LNCaP clone FGC (cell line): Measurements from ENCODE around the gene SORBS1.

Experiments used
- DNase-seq: peaks from one replicate; pipeline ENCODE4 v3.0.0-alpha.2; 2011; ENCODE audit warnings: low read depth
- H3K4me3 ChIP-seq: 2 replicates; pipeline ENCODE4 v1.5.1; 2011; ENCODE audit warnings: mild to moderate bottlenecking, low read depth, low read length, control low read depth
- TF ChIP-seq, protein P1 (sequence below): IDR thresholded peaks from 2 replicates; pipeline ENCODE4 v1.5.1; 2012; ENCODE audit warnings: mild to moderate bottlenecking; ENCODE audit not compliant: control insufficient read depth, insufficient read depth; ENCODE audit errors: extremely low read depth

SORBS1 gene

DNA sequence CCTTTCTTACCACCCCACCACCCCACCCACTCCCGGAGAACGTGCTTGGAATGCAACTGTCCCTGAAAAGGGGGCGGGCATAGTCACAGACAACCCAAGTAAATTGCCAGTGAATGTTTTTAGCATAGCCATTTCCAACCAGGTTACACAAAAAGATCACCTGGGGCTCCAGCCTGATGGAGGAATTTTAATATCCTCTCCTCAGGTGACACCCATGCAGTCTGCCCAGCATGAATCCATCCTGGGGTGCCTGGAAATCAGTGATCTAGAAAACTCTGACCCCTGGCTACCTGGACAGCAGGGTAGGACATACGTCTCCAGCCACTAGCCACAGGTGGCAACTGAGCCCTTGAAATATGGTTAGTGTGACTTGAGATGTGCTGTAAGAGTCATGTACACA, 61.1 kb downstream of the SORBS1 start:
- TF ChIP-seq, protein P1, sequence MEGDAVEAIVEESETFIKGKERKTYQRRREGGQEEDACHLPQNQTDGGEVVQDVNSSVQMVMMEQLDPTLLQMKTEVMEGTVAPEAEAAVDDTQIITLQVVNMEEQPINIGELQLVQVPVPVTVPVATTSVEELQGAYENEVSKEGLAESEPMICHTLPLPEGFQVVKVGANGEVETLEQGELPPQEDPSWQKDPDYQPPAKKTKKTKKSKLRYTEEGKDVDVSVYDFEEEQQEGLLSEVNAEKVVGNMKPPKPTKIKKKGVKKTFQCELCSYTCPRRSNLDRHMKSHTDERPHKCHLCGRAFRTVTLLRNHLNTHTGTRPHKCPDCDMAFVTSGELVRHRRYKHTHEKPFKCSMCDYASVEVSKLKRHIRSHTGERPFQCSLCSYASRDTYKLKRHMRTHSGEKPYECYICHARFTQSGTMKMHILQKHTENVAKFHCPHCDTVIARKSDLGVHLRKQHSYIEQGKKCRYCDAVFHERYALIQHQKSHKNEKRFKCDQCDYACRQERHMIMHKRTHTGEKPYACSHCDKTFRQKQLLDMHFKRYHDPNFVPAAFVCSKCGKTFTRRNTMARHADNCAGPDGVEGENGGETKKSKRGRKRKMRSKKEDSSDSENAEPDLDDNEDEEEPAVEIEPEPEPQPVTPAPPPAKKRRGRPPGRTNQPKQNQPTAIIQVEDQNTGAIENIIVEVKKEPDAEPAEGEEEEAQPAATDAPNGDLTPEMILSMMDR, result no peak
- no peak for DNase-seq
- H3K4me3 ChIP-seq, result no peak overlapping the region

DNA sequence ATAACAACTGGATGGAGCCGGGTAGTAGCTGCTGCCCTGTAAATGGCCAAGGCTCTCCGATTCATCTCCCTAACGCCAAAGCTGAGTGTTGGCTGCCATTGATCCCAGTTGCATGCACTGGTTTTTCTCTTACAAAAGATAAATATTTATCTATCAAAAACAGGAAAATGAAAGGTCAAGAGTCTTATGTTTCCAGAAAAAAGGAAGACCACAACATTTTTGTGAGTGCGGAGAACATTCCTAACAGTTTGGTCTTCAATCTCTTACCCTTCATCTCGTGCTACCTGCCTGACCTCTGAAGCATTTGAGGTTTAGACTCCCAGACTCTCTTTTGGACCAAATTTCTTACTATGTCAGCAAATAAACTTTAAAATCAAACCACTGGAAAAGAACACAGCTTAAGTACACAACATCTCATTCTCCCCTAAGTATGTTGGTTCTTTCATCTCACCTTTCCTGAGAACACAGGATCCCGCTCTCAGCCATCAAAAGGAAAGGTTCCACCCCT, 61.6 kb downstream of the SORBS1 start:
- no peak overlapping the region for H3K4me3 ChIP-seq
- no peak for DNase-seq
- TF ChIP-seq, protein P1, result no peak

DNA sequence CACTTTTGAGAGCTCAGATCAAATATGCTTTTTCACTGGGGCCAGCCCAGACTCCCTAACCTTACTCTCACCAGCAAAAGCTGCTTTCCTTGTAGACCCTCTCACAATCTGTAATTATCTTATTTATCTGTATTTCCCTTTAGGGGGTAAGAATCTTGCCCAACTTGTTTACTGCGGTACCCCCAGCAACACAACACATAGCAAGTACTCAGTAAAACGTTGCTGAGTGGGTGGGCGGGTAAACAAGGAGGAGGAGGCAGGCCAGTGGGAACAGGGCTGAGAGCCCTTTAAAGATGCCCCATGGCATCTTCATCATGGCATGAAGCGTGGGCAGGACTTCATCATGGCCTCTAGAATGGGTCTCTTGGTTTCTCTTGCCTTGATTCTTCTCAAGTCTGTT, 64.2 kb downstream of the SORBS1 start:
- H3K4me3 ChIP-seq, result no peak overlapping the region
- DNase-seq, result no peak
- TF ChIP-seq, protein P1, result no peak

DNA sequence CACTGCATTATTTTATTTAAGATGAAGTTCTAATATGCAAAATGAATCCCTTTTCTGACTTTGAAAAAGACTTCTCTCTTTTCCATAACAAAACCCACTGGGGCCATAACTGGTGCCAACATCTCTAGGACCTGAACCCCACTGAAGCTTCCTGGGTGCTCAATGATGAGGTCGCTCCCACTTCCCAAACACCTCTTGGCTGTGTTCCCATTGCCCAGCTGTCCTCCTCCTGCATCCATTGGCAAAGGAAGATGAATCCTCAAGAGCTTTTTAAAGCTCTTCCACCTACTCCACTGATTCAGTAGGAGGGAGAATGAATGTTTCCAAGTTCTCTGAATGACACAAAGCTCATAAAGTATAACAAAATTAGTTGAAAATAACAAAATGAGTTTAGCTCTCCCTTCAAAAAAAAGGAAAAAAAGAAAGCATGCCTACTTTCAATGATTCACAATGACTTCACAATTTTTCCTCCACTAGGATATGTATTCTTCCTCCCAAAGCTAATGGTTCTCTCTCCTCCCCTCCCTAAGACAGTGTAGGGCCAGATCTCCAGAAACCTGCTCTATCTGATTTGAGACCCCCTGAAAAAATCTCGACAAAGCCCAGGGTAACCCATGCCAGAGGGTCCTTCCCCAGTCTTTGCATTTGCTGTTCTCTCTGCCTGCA, 64.8 kb downstream of the SORBS1 start:
- no peak overlapping the region for H3K4me3 ChIP-seq
- TF ChIP-seq, protein P1, result no peak
- DNase-seq, result no peak

DNA sequence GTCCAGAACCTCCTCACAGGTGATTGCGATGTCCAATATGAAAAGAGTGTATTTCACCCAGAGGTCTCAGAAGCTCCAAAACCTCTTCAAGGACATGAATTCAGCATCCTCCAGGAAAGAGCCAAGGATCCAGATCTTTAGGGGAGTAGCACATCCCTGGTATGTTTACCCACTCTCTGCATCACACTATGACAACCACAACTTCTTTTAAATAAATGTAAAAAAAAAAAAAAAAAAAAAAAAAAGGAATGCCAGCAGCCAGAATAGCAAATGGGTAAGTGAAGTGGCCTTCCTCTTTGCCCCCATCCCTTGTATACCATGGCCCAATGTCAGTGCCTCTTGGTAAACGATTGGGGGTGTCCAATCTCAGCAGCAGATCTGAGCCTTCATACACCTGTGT, 67.3 kb downstream of the SORBS1 start:
- DNase-seq, result no peak
- H3K4me3 ChIP-seq, result no peak overlapping the region
- TF ChIP-seq, protein P1, result no peak

DNA sequence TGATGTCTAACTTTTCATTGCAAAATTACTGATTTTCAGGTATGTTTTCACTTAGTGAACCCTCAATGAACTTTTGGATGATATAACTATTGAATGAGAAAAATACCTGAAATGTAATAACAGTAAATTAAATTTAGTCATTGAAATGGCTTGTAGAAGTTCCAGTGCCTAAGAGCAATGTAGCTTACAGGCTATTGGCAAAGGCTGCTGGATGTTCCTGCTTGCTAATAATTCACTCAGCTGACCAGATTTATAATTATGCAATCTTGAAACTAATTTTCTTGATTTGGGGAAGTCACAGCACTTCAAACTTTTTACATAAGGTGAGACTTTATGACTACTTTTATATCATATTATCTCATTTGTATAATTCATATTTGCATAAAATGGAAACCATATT, 73.2 kb downstream of the SORBS1 start:
- no peak overlapping the region for H3K4me3 ChIP-seq
- no peak for DNase-seq
- TF ChIP-seq, protein P1, result no peak

DNA sequence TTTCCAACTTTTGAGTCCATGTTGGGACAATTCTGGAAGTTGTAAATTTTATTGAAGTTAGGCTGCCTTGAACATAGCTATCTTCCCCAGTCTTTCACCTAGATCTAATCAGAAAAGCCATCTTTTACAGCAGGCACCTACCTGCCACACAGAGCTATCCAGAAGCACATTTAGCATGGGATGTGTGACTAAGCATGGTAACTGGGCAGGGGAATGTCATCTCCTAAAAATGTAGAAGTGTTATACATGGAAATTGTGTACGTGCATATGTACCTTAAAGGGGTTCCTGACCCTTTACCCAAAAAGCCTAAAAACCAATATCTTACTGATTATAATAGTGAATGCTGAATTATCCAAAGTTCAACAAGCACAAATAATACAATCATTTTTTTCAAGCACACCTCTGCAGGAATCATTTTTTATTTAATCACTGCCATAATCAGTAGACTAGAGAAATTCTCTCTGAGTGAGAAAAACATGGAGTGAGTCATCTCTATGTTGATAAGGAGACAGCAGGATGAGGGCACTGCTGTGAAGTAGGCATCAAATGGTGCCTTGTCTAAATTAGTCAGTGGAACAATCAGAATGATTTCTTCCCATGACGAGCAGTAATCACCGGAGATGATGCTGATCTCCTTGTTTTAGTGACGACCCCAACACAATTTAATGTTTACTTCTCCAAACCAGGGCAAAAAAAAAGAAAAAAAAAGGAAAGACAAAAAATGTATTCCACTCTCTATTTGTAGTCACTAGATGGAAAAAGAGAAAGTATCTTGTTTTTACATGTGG, 75.9 kb downstream of the SORBS1 start:
- TF ChIP-seq, protein P1, result no peak
- H3K4me3 ChIP-seq, result no peak overlapping the region
- DNase-seq, result no peak
